Loucy (cell line): ENCODE data around the gene IQCK.
"Not testable (repeated sequence)": the region's sequence is repeated elsewhere in the genome, so short reads cannot be mapped to it uniquely, and the experiment has no call there.

Experiments
- H2AFZ ChIP-seq: fragments of 200-600 bp; sonication (generic); 2 replicates; pipeline ENCODE4 v1.6.0; 2016; ENCODE audit warnings: antibody characterized with exemption, mild to moderate bottlenecking, low read length, moderate library complexity
- H3F3A ChIP-seq: fragments of 200-600 bp; 2 replicates; pipeline ENCODE4 v1.6.0; 2016; ENCODE audit warnings: antibody characterized with exemption, low read depth, mild to moderate bottlenecking
- H3K27me3 ChIP-seq: fragments of 200-600 bp; sonication (generic); 2 replicates; pipeline ENCODE4 v1.6.1; 2014; ENCODE audit warnings: low read length, mild to moderate bottlenecking; ENCODE audit not compliant: insufficient read depth, poor library complexity, severe bottlenecking
- H3K36me3 ChIP-seq: fragments of 200-600 bp; sonication (generic); 2 replicates; pipeline ENCODE4 v1.6.1; 2016; ENCODE audit warnings: low read length; ENCODE audit not compliant: insufficient read depth
- H3K4me1 ChIP-seq: fragments of 200-600 bp; sonication (generic); 2 replicates; pipeline ENCODE4 v1.5.1; 2014; ENCODE audit warnings: low read length, mild to moderate bottlenecking; ENCODE audit not compliant: insufficient read depth, poor library complexity, severe bottlenecking
- H3K4me2 ChIP-seq: fragments of 200-600 bp; sonication (generic); 2 replicates; pipeline ENCODE4 v1.6.0; 2014; ENCODE audit warnings: antibody characterized with exemption, low read length, low read depth, mild to moderate bottlenecking; ENCODE audit not compliant: poor library complexity, severe bottlenecking
- H3K4me3 ChIP-seq: fragments of 200-600 bp; sonication (generic); 2 replicates; pipeline ENCODE4 v1.5.1; 2014; ENCODE audit warnings: low read length, mild to moderate bottlenecking, mixed read lengths; ENCODE audit not compliant: poor library complexity, severe bottlenecking
- H3K79me2 ChIP-seq: fragments of 200-600 bp; sonication (generic); 2 replicates; pipeline ENCODE4 v1.6.1; 2014; ENCODE audit warnings: low read length; ENCODE audit not compliant: insufficient read depth
- H3K9ac ChIP-seq: fragments of 200-600 bp; sonication (generic); 2 replicates; pipeline ENCODE4 v1.6.0; 2014; ENCODE audit warnings: mild to moderate bottlenecking, low read depth, low read length, moderate library complexity; ENCODE audit not compliant: poor library complexity, severe bottlenecking
- H3K9me2 ChIP-seq: fragments of 200-600 bp; sonication (generic); replicated peaks from 2 replicates; pipeline ENCODE4 v1.6.1; 2016; ENCODE audit warnings: low read depth, low read length, mixed read lengths
- H3K9me3 ChIP-seq: fragments of 200-600 bp; sonication (generic); 2 replicates; pipeline ENCODE4 v1.6.1; 2014; ENCODE audit warnings: mild to moderate bottlenecking, antibody characterized with exemption, low read length, low read depth; ENCODE audit not compliant: insufficient read depth
- H4K20me1 ChIP-seq: fragments of 200-600 bp; sonication (generic); 2 replicates; pipeline ENCODE4 v1.6.0; 2014; ENCODE audit warnings: antibody characterized with exemption, low read length, mild to moderate bottlenecking; ENCODE audit not compliant: insufficient read depth, poor library complexity, severe bottlenecking
- CTCF ChIP-seq: fragments of 200-600 bp; sonication (generic); conservative IDR thresholded peaks from 2 replicates; pipeline ENCODE4 v1.5.1; 2014; ENCODE audit warnings: mild to moderate bottlenecking, antibody characterized with exemption, low read length
- EZH2phosphoT487 ChIP-seq: fragments of 200-600 bp; IDR thresholded peaks from 2 replicates; pipeline ENCODE4 v1.6.1; 2018; ENCODE audit warnings: antibody characterized with exemption, mild to moderate bottlenecking, moderate library complexity, borderline replicate concordance

IQCK gene

GRCh38 chr16:19785081-19785480, 67.0 kb downstream of the IQCK start:
- Histone ChIP-seq H3K36me3 (no peaks in the 10 kb centered on the region), H3K9ac (no peak overlapping the region), H3K9me3 (no peaks in the 10 kb centered on the region), H4K20me1 (no peaks in the 10 kb centered on the region), H3K27me3 (no peaks in the 10 kb centered on the region), H3K9me2 (no peaks in the 10 kb centered on the region), H3K4me2 (no peak overlapping the region), H3F3A (no peaks in the 10 kb centered on the region), H3K4me3 (no peak overlapping the region), H3K79me2 (no peaks in the 10 kb centered on the region), H2AFZ (no peak overlapping the region), H3K4me1 (no peaks in the 10 kb centered on the region)
- TF ChIP-seq EZH2phosphoT487 (no peak), CTCF (no peak)

- Histone ChIP-seq H4K20me1 (no peaks in the 10 kb centered on the region), H3K79me2 (no peaks in the 10 kb centered on the region), H2AFZ (no peak overlapping the region), H3F3A (no peaks in the 10 kb centered on the region), H3K9ac (no peak overlapping the region), H3K27me3 (no peaks in the 10 kb centered on the region), H3K36me3 (no peaks in the 10 kb centered on the region), H3K4me3 (no peak overlapping the region), H3K9me2 (no peaks in the 10 kb centered on the region), H3K4me1 (no peaks in the 10 kb centered on the region), H3K4me2 (no peak overlapping the region), H3K9me3 (no peaks in the 10 kb centered on the region)
- TF ChIP-seq CTCF (no peak), EZH2phosphoT487 (no peak)
Measured at GRCh38 chr16:19785512-19786130, 67.5 kb downstream of the IQCK start.

GRCh38 chr16:19801369-19801768, 83.3 kb downstream of the IQCK start:
- not testable (repeated sequence) for H3K4me1 ChIP-seq, H2AFZ ChIP-seq, H4K20me1 ChIP-seq, H3F3A ChIP-seq, H3K9me3 ChIP-seq, H3K36me3 ChIP-seq, H3K27me3 ChIP-seq, H3K4me3 ChIP-seq, H3K4me2 ChIP-seq, H3K79me2 ChIP-seq, H3K9me2 ChIP-seq, H3K9ac ChIP-seq

- H3K27me3 ChIP-seq, H2AFZ ChIP-seq, H3K4me2 ChIP-seq, H3K4me1 ChIP-seq, H3K9ac ChIP-seq, H4K20me1 ChIP-seq, H3K9me2 ChIP-seq, H3K36me3 ChIP-seq, H3F3A ChIP-seq, H3K79me2 ChIP-seq, H3K9me3 ChIP-seq, H3K4me3 ChIP-seq: not testable (repeated sequence)
Measured at GRCh38 chr16:19801824-19802223, 83.8 kb downstream of the IQCK start.
